ENCODE results near the gene SF3B1. TPM values are rescaled to one million over a fixed set of nuclear protein-coding genes. Genes with fewer than 3 reads are reported as not detected.

SF3B1 gene
- total RNA-seq, 1 donor from 2014 or later, result 252 TPM

GRCh38 chr2:197419438-197419837 is 15.4 kb downstream of the SF3B1 start:
- Histone ChIP-seq H3K27ac (no peak overlapping the region), H3K9me3 (no peaks in the 10 kb centered on the region), H3K27me3 (no peaks in the 10 kb centered on the region), H3K4me1 (peaks cover 13% of the 10 kb centered on the region), H3K4me3 (no peak overlapping the region), H3K36me3 (peaks cover 97% of the 10 kb centered on the region)
- DNase-seq, result no peak
- TF ChIP-seq CTCF (IDR thresholded peaks at IDR 0.05), result no peak
- no peak for ATAC-seq
- intact Hi-C loops (cut with DNase I), result loop anchor here (10.0 kb wide), 1 partner anchor 55 kb away; no protein-coding TSS in a partner anchor

GRCh38 chr2:197416268-197416667 is 18.6 kb downstream of the SF3B1 start:
- TF ChIP-seq CTCF (IDR thresholded peaks at IDR 0.05), result no peak
- DNase-seq (no peak), ATAC-seq (no peak)
- intact Hi-C loops (cut with DNase I), result loop anchor here (10.0 kb wide), 1 partner anchor 59 kb away; no protein-coding TSS in a partner anchor
- no peaks in the 10 kb centered on the region for H3K4me1 ChIP-seq
- H3K4me3 ChIP-seq, result no peak overlapping the region
- H3K27me3 ChIP-seq, result no peaks in the 10 kb centered on the region
- peaks cover 97% of the 10 kb centered on the region for H3K36me3 ChIP-seq
- H3K27ac ChIP-seq, result no peak overlapping the region
- H3K9me3 ChIP-seq, result no peaks in the 10 kb centered on the region

- no peak overlapping the region for H3K27ac ChIP-seq
- no peaks in the 10 kb centered on the region for H3K9me3 ChIP-seq
- TF ChIP-seq CTCF (IDR thresholded peaks at IDR 0.05), result no peak
- no peak for DNase-seq
- intact Hi-C loops (cut with DNase I), result loop anchor here (10.0 kb wide), 1 partner anchor 60 kb away; no protein-coding TSS in a partner anchor
- no peaks in the 10 kb centered on the region for H3K27me3 ChIP-seq
- H3K4me3 ChIP-seq, result no peak overlapping the region
- ATAC-seq, result no peak
- H3K4me1 ChIP-seq, result no peaks in the 10 kb centered on the region
- peaks cover 97% of the 10 kb centered on the region for H3K36me3 ChIP-seq
Observed at GRCh38 chr2:197414515-197414914, 20.3 kb downstream of the SF3B1 start.

GRCh38 chr2:197414039-197414438 is 20.8 kb downstream of the SF3B1 start:
- Histone ChIP-seq H3K36me3 (peaks cover 97% of the 10 kb centered on the region), H3K27ac (no peak overlapping the region), H3K4me3 (no peak overlapping the region), H3K4me1 (no peaks in the 10 kb centered on the region), H3K9me3 (no peaks in the 10 kb centered on the region), H3K27me3 (no peaks in the 10 kb centered on the region)
- intact Hi-C loops (cut with DNase I), result loop anchor here (10.0 kb wide), 1 partner anchor 61 kb away; no protein-coding TSS in a partner anchor
- TF ChIP-seq CTCF (IDR thresholded peaks at IDR 0.05), result no peak
- DNase-seq (no peak), ATAC-seq (no peak)

- ATAC-seq (no peak), DNase-seq (no peak)
- Histone ChIP-seq H3K4me3 (no peak overlapping the region), H3K36me3 (peaks cover 100% of the 10 kb centered on the region), H3K9me3 (no peaks in the 10 kb centered on the region), H3K27me3 (no peaks in the 10 kb centered on the region), H3K4me1 (no peaks in the 10 kb centered on the region), H3K27ac (no peak overlapping the region)
- no peak for TF ChIP-seq CTCF (IDR thresholded peaks at IDR 0.05)
- intact Hi-C loops (cut with DNase I), result no loop called here
Observed at GRCh38 chr2:197405582-197405981, 29.2 kb downstream of the SF3B1 start.
